Hematopoietic multipotent progenitor cell treated with erythropoietin and hydrocortisone succinate and interleukin-3 and kit ligand, for 8 days (in vitro differentiated cells): ENCODE measurements around the gene SPAG9.

Experiments used
- DNase-seq: peaks from one replicate; pipeline ENCODE4 v3.0.0-alpha.2; 2015

Gene SPAG9

DNA sequence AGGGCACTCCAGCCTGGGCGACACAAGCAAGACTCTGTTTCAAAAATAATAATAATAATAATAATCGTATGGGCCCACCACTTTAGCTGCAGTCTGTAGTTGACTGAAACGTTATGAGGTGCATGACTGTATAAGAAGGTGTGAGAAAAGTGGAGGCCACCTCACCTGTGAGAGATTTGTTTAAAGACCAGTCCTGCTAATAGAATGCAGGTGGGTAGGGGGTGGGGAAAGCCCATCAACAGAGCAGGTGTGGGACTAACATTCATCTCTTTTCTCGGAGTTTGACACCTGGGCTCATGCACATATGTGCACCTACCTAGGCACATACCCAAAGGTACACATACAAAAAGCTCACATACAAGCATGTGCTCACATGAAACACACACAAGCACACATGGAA lies 186.5 kb downstream of the SPAG9 start:
- no peak for DNase-seq

DNA sequence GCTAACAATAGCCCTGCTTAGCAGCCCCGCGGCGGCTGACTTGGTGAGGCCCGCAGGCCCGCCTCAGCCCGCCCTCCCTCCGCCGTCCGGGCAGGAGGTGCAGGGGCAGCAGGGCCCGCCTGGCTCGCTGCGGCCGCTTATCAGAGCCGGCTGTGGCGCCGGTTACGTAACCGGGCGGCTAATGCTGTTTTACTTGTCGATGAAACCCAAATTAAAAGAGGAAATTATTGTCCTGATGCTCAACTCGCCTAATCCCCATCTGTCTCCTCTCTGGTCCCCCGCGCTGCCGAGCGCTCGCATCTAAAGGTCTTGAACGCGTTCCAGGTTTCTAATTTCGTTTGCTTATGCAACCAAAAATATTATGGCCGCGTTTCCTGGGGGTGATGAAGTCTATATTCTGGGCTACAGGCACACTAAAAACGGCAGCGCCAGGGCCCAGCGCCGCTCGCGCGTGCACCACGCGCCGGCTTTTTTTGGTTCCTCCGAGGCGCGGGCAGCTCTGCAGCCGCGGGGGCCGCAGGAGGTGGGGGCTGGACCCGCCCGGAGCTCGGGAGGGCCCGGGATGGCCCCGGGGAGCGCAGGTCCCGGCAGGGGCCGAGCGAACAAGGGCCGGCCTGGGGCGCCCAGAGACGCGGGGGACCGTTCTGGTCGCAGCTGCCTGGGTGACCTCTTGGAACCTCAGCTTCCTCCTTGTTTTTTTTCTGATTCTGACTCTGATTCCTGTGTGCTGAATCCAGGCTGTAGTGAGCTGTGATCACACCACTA lies 189.3 kb downstream of the SPAG9 start:
- peak; percentile 73 for DNase-seq

- no peak for DNase-seq
Observed at GRCh38 chr17:50928646-50929045, 192.0 kb downstream of the SPAG9 start.

GRCh38 chr17:50927287-50927686 lies 193.4 kb downstream of the SPAG9 start:
- no peak for DNase-seq

- DNase-seq, result no peak
Observed at GRCh38 chr17:50926523-50926922, 194.1 kb downstream of the SPAG9 start.

- no peak for DNase-seq
Observed at GRCh38 chr17:50925296-50925891, 195.3 kb downstream of the SPAG9 start.

DNA sequence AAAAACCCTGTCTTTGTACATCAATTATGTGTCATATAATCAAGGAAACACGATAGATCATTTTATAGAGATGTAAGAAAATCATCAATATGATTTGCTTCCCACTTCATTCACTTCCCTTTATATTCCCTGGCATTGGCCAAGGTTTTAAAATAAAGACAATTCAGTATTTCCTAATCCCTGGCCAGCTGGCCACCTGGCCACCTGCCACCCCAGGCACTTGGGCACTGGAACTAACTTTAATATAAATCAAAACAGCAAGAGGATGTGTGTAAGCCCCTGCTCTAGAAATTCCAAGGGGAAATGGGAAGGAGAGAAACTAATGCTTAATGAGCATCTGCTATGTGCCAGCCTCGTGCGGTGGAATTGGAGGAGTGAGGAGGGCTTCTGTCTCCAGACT lies 195.9 kb downstream of the SPAG9 start:
- DNase-seq, result no peak

- DNase-seq, result no peak
Observed at GRCh38 chr17:50924300-50924699, 196.4 kb downstream of the SPAG9 start.

DNA sequence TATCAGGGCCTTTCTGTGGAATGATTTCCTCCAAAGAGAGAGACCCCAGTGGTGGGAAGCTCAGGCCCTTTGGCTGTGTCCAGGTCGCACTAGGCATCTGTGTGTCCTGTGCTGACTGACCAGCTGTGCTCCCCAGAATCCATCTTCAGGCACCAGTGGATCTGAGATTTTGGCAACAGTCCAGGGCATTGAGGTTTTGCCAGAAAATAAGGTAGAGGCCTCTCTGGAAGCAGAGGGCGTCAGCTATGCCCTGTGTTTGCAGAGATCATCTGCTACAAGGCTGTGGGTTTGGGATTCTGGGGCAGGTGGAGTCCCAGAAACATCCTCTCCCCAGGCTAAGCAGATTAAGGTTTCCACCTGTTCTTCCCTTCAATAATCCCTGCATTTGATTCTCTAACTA lies 197.1 kb downstream of the SPAG9 start:
- no peak for DNase-seq

DNA sequence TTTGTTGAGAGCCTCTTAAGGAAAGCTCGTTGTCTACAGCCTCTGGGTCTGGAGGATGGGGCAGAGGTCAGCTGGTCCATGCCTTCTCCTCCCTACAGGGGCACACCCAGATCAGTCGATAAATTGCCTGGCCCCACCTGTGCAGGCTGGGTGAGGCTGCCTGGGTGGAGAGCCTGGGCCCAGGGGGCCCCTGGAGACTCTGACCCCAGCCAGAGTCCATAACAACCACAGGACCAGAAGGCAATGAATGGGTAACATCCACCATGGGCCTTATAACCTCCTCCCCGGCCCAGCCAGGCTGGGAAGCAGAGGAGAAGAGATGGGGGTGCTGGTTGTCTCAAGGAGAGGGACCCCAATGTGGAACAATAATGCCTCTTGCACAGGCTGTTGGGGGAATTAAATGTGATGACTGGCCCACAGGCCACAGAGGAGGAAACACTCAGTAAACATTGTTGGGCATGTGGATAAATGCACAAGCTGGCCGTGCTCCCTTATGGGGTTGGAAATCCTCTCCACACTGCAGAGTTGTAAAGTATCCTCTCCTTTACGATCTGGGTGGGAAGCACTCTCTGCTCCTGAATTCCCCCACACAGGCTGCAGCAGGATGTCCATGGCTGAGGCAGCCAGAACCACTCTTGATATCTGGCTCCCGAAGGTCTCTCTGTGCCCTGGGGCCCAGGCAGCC lies 197.8 kb downstream of the SPAG9 start:
- no peak for DNase-seq

- DNase-seq, result no peak
Observed at GRCh38 chr17:50922107-50922506, 198.6 kb downstream of the SPAG9 start.

DNA sequence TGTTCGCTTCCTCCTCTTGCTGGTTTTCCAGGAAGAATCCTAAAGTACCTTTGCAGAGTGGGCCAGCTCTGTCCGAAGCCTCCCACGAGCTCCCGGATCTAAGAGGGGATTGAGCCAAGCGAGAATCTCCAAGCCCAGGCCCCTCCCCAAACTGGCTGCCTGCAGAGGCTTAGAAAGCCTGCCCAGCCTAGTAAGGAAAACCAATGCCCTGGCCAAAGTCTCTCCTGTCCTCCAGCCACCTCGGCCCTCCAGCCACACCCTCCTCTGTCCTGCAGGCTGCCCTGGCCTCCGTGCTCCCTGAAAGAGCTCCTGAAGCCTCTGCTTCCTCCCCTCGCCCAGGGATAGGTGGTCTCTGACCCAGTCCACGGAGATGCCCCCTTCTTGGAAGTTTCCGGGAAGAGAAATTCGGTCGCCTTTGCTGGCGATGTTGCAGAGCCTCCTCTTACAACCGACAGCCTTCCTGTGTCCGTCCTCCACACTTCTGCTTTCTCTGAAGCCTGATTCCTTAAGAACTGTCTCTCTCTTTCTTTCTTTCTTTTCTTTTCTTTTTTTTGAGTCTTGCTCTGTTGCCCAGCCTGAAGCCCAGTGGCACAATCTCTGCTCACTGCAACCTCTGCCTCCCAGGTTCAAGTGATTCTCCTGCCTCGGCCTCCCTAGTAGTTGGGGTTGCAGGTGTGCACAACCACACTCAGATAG lies 199.6 kb downstream of the SPAG9 start:
- DNase-seq, result no peak

GRCh38 chr17:50920041-50920410 lies 200.6 kb downstream of the SPAG9 start:
- no peak for DNase-seq

DNA sequence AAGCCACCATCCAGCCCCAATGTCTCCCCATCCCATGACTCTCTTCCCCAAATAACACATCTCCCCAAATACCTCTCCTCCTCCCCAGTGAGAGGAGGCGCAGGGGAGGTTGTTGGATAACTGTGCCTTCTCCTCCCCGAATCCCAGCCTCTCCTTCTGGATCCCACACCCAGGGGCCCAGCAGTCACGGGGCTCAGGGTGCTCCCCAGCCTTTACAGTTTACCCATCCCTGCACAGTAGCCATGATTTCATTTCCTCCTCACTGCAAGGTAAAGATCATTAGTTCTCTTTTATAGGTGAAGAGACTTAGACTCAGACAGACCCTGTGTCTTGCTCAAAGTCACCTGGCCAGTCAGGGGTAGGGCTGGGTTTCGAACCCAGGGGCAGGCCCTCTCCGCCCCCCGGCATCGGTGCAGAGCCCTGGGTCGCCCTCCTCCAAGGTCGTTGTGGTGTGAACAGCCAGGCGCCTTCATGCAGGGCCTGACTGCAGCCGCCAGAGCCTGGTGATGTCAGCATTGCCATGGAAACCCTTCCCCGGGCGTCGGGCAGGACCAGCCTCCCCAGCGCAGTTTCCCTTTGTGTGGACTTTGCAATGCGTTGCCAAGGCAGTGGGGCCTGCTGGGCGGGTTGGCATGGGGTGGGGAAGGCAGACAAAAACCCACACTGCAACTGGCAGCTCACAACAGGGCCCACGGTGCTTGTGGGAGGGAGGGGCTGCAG lies 201.2 kb downstream of the SPAG9 start:
- peak; percentile 31 for DNase-seq

DNA sequence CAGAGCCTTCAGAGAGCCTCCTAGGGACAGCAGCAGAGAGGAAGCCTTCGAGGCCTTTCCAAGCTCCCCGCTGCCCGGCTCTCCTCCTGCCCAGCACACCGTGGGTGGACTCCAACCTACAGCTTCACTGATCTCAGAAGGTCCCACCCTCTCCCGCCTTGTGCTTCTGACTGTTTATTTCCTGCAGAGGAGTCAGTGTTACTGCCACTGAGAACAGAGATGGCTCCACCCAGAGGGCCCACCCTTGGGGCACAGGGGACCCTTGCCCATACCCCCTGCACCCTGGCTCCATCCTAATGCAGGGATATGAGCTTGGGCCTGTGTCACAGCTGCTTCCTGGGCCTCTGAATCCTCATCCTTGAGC lies 201.8 kb downstream of the SPAG9 start:
- no peak for DNase-seq

DNA sequence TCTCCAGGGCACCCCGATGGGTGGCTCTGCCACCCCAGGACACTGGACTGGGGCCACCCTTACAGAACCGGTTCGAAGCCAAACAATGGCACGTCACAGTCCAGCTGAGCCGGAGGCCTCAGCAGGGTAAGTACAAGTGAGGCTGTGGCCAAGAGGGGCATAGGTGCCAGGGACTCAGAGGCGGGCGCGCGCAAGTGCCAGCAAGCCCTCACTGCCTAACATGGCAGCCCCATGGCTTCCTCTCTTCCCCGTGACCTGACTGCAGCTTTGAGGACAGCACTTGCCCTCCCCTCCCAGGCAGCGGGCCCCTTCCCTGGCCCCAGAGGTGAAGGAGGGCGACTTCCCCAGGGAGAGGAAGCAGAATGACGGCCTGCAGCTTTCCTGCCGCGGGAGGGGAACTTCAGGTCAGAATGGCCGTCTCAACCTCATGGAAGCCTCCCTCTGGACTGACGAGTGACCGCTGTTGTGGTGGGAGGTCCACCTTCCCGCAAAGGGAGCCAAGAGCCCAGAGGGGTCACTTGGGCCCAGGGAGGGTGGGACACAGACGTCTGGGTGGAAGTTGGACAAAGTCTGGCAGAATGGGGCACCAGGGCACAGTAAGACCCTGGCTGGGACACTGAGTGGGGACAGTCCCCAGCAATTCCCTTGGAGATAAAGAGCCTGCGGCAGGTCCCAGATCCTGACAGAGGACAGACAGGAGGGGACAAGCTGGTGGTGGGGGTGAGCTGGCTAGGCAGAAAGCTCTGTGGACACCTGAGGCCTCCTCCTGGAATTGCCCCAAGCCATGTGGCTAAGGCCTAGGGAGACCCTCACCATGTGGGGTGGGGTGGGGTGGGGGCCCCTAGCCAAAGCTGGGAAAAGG lies 202.4 kb downstream of the SPAG9 start:
- DNase-seq, result no peak

- no peak for DNase-seq
Observed at GRCh38 chr17:50917418-50917743, 203.3 kb downstream of the SPAG9 start.

DNA sequence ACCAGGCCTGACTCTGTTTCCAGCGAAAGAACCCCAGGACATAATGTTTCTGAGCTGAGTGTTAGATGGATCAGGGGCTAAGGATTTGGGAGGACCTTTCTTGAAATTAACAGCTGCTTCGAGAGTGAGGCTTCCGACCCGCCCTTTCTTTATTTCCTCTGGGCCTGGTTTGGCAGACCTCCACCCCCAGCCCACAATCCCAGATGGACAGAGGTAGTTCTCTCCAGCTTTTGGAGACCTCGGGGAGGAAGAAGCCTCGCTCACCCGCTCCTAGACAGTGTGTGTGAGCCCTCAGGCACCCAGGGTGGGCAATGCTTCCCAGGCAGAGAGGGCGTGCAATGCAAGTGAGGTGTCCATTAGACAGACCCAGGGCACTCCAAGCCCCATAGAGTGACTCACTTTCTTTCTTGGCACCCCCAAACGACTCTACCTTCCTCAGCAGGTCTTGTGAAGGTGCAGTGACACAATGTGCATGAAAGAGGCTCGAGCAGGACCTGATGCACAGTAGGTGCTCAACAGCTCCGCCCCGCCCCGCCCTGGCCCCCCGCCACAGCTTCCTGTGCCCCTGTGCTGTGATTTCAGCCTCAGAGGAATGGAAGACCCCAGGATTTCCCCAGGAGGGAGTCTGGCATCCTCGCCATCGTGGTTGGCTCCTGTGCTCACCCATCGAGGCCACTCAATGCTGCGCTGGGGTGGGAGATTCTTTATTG lies 203.8 kb downstream of the SPAG9 start:
- DNase-seq, result no peak

DNA sequence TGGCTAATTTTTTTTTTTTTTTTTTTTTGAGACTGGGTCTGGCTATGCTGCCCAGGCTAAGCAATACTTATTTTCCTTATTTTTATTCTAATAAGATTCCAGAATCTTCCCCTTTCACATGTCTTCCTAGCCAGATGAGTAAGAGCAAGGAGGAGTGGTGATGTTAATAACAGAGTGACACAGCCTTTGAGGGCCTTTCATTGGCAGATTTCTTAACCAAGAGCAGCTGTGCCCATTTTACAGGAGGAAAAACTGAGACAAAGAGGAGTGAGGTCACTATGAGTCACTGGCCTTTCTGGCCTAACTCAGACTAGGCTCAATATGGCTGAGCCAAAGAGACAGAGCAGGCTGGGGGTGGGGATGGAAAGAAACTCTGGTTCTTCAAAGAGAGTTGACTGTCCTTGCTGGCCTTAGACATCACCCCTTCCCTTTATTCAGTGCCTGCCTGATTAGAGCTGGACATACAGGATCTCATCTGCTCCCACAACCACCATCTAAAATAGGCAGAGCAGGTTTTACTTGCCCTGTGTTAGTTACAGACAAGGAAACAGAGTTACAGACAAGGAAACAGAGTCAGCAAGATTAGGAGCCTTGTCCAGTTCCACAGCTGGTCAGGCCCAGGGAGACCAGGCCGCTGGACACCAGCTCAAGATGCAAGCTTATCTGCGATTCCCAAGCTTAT lies 204.5 kb downstream of the SPAG9 start:
- DNase-seq, result no peak

- no peak for DNase-seq
Observed at GRCh38 chr17:50914505-50915063, 206.1 kb downstream of the SPAG9 start.

GRCh38 chr17:50913120-50913519 lies 207.5 kb downstream of the SPAG9 start:
- no peak for DNase-seq
